ENCODE measurements around the gene TSPAN17. TPM values are rescaled to one million over a fixed set of nuclear protein-coding genes. Genes with fewer than 3 reads are reported as not detected.

Gene TSPAN17
- total RNA-seq, 1 experiment from 2014 or later = 50.1 TPM

GRCh38 chr5:176691524-176691923 lies 44.2 kb downstream of the TSPAN17 start:
- H3K36me3 ChIP-seq (ENCODE audit: control insufficient read depth in 1 of 2, insufficient read depth in 2 of 2, low read length in 2 of 2) = no peaks in the 10 kb centered on the region
- no peaks in the 10 kb centered on the region for H4K20me1 ChIP-seq (ENCODE audit: insufficient read depth)
- H3K4me2 ChIP-seq (ENCODE audit: low read length) = no peak overlapping the region
- no peaks in the 10 kb centered on the region for H3K79me2 ChIP-seq (ENCODE audit: insufficient read depth, low read length)
- no peak overlapping the region for H3K9ac ChIP-seq (ENCODE audit: low read length)
- TF ChIP-seq ATF3 (IDR thresholded peaks at IDR 0.05) (no peak), FOSL1 (IDR thresholded peaks at IDR 0.05; ENCODE audit: low read depth) (no peak), EGR1 (IDR thresholded peaks at IDR 0.05; ENCODE audit: low read depth) (no peak), ZFX (IDR thresholded peaks at IDR 0.05) (no peak), ELF1 (IDR thresholded peaks at IDR 0.05; ENCODE audit: borderline replicate concordance, low read depth) (no peak), SIN3A (IDR thresholded peaks at IDR 0.05; ENCODE audit: low read depth) (no peak), ZNF274 (IDR thresholded peaks at IDR 0.05; ENCODE audit: low read depth, low read length) (no peak), JUND (IDR thresholded peaks at IDR 0.05) (no peak), ZBTB33 (IDR thresholded peaks at IDR 0.05; ENCODE audit: extremely low read depth, insufficient replicate concordance, low read length) (no peak), YY1 (IDR thresholded peaks at IDR 0.05; ENCODE audit: extremely low read depth, insufficient replicate concordance, low read depth, low read length) (no peak), POLR2AphosphoS5 (IDR thresholded peaks at IDR 0.05; ENCODE audit: low read depth, low read length) (no peak), CEBPB (IDR thresholded peaks at IDR 0.05; ENCODE audit: low read depth) (no peak), REST (IDR thresholded peaks at IDR 0.05; ENCODE audit: low read depth) (no peak), TCF7L2 (IDR thresholded peaks at IDR 0.05; ENCODE audit: borderline replicate concordance, extremely low read depth, insufficient read depth, insufficient read length) (no peak), CBX3 (IDR thresholded peaks at IDR 0.05; ENCODE audit: low read depth) (no peak), POLR2A (IDR thresholded peaks at IDR 0.05; ENCODE audit: borderline replicate concordance, extremely low read depth, insufficient read depth, insufficient read length) (no peak), SP1 (IDR thresholded peaks at IDR 0.05; ENCODE audit: low read depth) (no peak), EZH2 (IDR thresholded peaks at IDR 0.05) (no peak), MAX (IDR thresholded peaks at IDR 0.05) (no peak), SRF (IDR thresholded peaks at IDR 0.05; ENCODE audit: low read depth) (no peak)
- H3K9me2 ChIP-seq (ENCODE audit: insufficient read depth) = no peaks in the 10 kb centered on the region
- H3K4me1 ChIP-seq (ENCODE audit: control insufficient read depth in 1 of 2, insufficient read depth in 2 of 2, low read length in 2 of 2) = peaks cover 0 to 12% of the 10 kb centered on the region in 2 experiments; a peak in 2 of 4 replicates
- no peak overlapping the region for H2AFZ ChIP-seq (ENCODE audit: low read depth, low read length, poor library complexity, severe bottlenecking)
- ATAC-seq (no peak), DNase-seq (ENCODE audit: low read depth, low spot score) (no peak)
- no peaks in the 10 kb centered on the region for H3K9me3 ChIP-seq (ENCODE audit: control insufficient read depth in 1 of 2, insufficient read depth in 1 of 2, low read depth in 1 of 2, low read length in 2 of 2)
- no peak overlapping the region for H3K27ac ChIP-seq (ENCODE audit: low read depth, low read length)
- ChIA-PET RAD21 (ENCODE audit: low non-redundant PET in 1 of 2, low total read pairs in 2 of 2, uncharacterized antibody in 2 of 2, unreplicated experiment in 2 of 2) (no interaction called here), CTCF (interaction anchor here (1.1 kb wide), 1 partner anchor 31 kb away, joined by 3 read pairs; no protein-coding TSS in a partner anchor), POLR2A (no interaction called here)
- no peak overlapping the region for H3K4me3 ChIP-seq (replicated peaks in 1 of 2; ENCODE audit: low read depth in 1 of 2, low read length in 2 of 2)
- H3K27me3 ChIP-seq (ENCODE audit: insufficient read depth, low read length) = peaks cover 8% of the 10 kb centered on the region; the same call in 1 of the 2 replicates
- no TSS peak for BruUV-seq (replicated peaks)
- intact Hi-C loops (cut with micrococcal nuclease) = no loop called here

Measured in HCT116 (cell line).